ENCODE results near the gene P2RY13. TPM values are rescaled to one million over a fixed set of nuclear protein-coding genes. Genes with fewer than 3 reads are reported as not detected.

P2RY13 gene
- total RNA-seq, 2 experiments from 2014 or later: not detected

DNA sequence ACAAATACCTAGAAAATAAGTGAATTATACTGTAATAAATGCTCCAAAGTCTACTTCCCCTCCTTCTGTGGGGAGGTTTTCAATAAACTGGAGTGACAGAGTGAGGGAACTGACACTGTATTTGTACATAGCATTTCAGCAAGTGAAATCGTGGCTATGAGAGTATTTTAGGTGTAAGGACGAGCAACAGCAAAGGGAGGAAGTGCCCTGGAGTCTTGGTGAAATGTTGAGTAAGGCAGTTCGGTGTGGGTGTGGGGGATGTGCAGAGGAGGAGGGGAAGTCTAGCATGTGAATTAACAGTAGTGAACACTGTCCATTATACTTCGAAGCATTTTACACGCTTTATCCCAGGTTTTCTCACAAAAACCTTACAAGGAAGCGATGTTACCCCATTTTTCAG lies 18.1 kb upstream of the P2RY13 start:
- Mint-ChIP-seq H3K36me3 (no peaks in the 10 kb centered on the region), H3K4me3 (no peak overlapping the region), H3K27me3 (peaks cover 32% of the 10 kb centered on the region), H3K4me1 (ENCODE audit: low read depth) (peaks cover 13% of the 10 kb centered on the region), H3K9me3 (no peaks in the 10 kb centered on the region), H3K27ac (no peak overlapping the region)
- ChIA-PET CTCF (no interaction called here), POLR2A (no interaction called here)
- intact Hi-C loops (cut with micrococcal nuclease): no loop called here
- no peak for DNase-seq

DNA sequence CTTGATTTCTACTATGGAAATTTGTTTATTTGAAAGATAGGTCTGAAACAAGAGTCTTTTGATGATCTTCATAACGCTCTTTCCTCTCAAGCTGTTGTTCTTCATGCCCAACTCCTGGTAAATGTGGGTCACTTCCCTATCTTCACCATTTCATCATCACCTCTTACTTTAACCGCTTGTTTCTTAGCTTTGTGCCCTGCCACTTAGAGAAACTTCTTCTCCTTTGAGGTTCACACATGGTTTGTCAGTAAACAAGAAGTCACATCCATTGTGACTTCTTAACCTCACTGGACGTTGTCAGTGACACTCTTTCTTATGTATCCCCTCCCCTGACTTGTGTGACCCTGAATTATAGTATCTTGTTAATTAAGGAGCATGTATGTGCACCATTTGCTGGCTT lies 16.9 kb upstream of the P2RY13 start:
- Mint-ChIP-seq H3K4me3 (no peak overlapping the region), H3K9me3 (no peaks in the 10 kb centered on the region)

DNA sequence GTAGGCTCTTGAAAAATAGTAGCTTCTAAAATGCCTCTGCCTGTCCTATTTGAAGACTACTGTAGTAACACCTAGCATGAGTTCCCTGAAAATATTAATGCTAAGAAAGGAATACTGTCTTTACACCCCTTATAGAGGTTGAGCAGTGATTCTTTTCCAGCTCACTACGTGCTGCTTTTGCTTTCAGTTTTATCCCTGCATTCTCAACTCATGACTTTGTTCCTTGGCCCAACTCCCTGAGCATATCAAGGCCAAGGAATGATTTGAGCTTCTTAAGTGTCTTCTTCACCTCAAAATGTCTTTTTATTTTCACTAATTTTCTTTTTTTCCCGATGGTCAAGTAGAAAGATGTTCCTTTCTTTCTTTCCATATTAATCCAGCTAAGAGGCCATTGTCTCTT lies 16.5 kb upstream of the P2RY13 start:
- Mint-ChIP-seq H3K9me3 (no peaks in the 10 kb centered on the region), H3K27me3 (peaks cover 32% of the 10 kb centered on the region), H3K4me1 (ENCODE audit: low read depth) (peaks cover 4% of the 10 kb centered on the region), H3K27ac (no peak overlapping the region), H3K4me3 (no peak overlapping the region), H3K36me3 (no peaks in the 10 kb centered on the region)
- CTCF ChIA-PET: interaction anchor here (1.1 kb wide), 1 partner anchor 18 kb away, joined by 3 read pairs; no protein-coding TSS in a partner anchor
- POLR2A ChIA-PET: interaction anchor here (1.0 kb wide), 1 partner anchor 41 kb away, joined by 4 read pairs; no protein-coding TSS in a partner anchor
- intact Hi-C loops (cut with micrococcal nuclease): no loop called here
- DNase-seq: no peak

More for the DNA sequence above, 16.9 kb upstream of the P2RY13 start:
- ChIA-PET POLR2A (interaction anchor here (1.0 kb wide), 1 partner anchor 41 kb away, joined by 4 read pairs; no protein-coding TSS in a partner anchor), CTCF (interaction anchor here (1.1 kb wide), 1 partner anchor 19 kb away, joined by 3 read pairs; no protein-coding TSS in a partner anchor)
- peaks cover 7% of the 10 kb centered on the region for H3K4me1 Mint-ChIP-seq (ENCODE audit: low read depth)
- H3K27ac Mint-ChIP-seq: no peak overlapping the region
- DNase-seq: no peak
- H3K27me3 Mint-ChIP-seq: peaks cover 33% of the 10 kb centered on the region
- H3K36me3 Mint-ChIP-seq: no peaks in the 10 kb centered on the region
- intact Hi-C loops (cut with micrococcal nuclease): no loop called here

DNA sequence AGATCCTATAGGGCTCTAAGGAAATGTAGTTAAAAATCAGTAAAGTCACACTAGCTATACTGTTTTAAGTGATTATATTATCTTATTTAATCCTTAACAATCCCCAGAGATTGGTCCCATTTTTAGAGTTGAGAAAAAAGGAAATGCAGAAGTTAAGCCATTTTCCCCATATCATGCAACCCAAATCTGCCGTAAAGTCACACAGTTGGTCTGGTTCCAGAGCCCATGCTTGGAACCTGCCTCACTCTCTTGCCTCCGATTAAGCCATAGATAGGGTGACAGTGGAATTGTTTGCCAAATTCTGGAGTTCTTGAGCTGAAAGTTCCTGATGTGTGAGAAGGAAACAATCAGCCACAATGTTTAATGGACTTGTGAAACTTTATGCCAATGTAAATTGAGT lies 2.3 kb upstream of the P2RY13 start:
- CTCF ChIA-PET: interaction anchor here (0.6 to 1.1 kb wide), 2 partner anchors 40 to 1078 kb away, joined by 3 read pairs; no protein-coding TSS in a partner anchor
- H3K4me1 Mint-ChIP-seq (ENCODE audit: low read depth): peaks cover 7% of the 10 kb centered on the region
- intact Hi-C loops (cut with micrococcal nuclease): no loop called here

DNA sequence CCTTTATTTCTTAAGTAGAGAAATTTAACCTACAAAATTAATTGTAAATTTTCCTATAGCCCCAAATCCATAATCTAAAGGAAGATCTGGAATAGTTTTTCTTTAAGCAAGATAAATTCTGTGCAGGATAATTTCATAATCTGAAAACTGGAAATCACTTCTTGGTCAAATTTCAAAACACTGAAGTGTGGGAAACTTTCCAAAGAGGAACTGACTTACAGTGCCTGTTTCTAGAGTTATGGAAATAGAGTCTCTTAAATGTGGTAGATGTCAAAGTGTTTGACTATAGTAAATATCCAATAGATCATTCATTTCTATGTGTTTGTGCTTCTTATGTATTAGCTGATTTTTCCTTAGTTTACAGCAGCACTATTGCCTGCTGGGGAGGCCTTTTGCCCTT lies 1.6 kb upstream of the P2RY13 start:
- CTCF ChIA-PET: no interaction called here

More for the DNA sequence above, 2.3 kb upstream of the P2RY13 start:
- no peak for DNase-seq
- Mint-ChIP-seq H3K27ac (no peak overlapping the region), H3K27me3 (peaks cover 15% of the 10 kb centered on the region), H3K36me3 (no peaks in the 10 kb centered on the region), H3K9me3 (no peaks in the 10 kb centered on the region), H3K4me3 (no peak overlapping the region)
- POLR2A ChIA-PET: no interaction called here

DNA sequence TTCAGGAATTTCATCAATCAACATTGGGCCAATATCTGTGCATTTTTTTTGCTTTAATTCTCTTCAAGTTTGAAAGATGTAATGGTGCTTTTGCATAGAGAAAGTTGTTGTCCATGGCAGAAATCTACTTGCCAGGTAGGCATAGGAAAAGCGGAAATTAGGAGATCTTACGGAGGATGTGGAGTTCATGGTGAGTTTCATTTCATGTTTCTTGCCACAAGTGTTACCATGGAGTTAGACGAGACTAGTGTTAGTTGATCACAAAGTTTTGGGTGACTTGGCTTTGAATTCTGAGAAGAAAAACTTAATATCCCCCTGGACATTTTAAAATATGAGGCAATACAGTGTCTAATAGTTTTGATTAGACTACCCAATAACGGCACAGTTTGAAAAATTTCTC lies 1.0 kb upstream of the P2RY13 start:
- Mint-ChIP-seq H3K4me1 (ENCODE audit: low read depth) (peaks cover 7% of the 10 kb centered on the region), H3K27ac (no peak overlapping the region), H3K9me3 (no peaks in the 10 kb centered on the region), H3K4me3 (no peak overlapping the region), H3K27me3 (peaks cover 16% of the 10 kb centered on the region), H3K36me3 (no peaks in the 10 kb centered on the region)
- CTCF ChIA-PET: no interaction called here
- DNase-seq: no peak
- intact Hi-C loops (cut with micrococcal nuclease): no loop called here
- POLR2A ChIA-PET: no interaction called here

More for the DNA sequence above, 1.6 kb upstream of the P2RY13 start:
- H3K36me3 Mint-ChIP-seq: no peaks in the 10 kb centered on the region
- H3K27me3 Mint-ChIP-seq: peaks cover 16% of the 10 kb centered on the region
- no peak for DNase-seq
- no peak overlapping the region for H3K4me3 Mint-ChIP-seq
- H3K9me3 Mint-ChIP-seq: no peaks in the 10 kb centered on the region
- H3K4me1 Mint-ChIP-seq (ENCODE audit: low read depth): peaks cover 7% of the 10 kb centered on the region
- H3K27ac Mint-ChIP-seq: no peak overlapping the region
- intact Hi-C loops (cut with micrococcal nuclease): no loop called here
- POLR2A ChIA-PET: no interaction called here

DNA sequence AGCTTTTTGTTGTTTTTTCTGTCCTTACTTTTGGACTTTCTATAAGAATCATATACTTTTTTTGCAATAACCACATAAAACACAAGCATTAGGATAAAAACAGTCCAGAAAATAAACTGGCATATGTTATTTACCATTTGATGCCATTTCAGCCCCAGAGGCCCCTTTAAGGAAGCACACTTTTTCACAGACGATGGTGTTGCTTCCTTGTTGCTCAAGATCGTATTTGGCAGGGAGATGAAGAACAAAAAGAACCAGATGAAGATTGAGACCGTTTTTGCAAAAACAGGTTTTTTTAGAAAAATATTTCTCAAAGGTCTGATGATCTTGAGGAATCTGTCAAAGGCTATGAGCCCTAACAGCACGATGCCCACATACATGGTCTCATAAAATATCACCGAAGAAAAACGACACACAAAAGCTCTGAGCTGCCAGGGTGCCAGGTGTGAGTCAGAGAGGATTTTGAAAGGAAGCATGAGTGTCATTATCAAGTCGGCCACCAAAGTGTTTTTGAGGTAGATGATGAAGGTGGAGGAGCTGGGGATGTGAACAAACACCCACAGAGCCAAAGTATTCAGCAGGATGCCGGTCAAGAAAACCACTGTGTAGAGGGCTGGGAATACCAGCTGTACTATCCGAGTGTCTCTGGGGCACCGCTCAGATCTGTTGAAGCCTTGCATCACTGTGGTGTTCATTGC lies 902 bp downstream of the P2RY13 start:
- Mint-ChIP-seq H3K4me3 (no peak overlapping the region), H3K9me3 (no peaks in the 10 kb centered on the region), H3K36me3 (no peaks in the 10 kb centered on the region), H3K4me1 (ENCODE audit: low read depth) (peaks cover 9% of the 10 kb centered on the region), H3K27me3 (peaks cover 16% of the 10 kb centered on the region), H3K27ac (no peak overlapping the region)
- DNase-seq: peak; percentile 26
- CTCF ChIA-PET: interaction anchor here (0.7 to 2.6 kb wide), 20 partner anchors 9 to 160 kb away, joined by 3 to 16 read pairs (median 4); partner anchors contain the start of genes GPR87 and P2RY12
- POLR2A ChIA-PET: no interaction called here
- intact Hi-C loops (cut with micrococcal nuclease): loop anchor here (2.0 kb wide), 1 partner anchor 46 kb away; no protein-coding TSS in a partner anchor

DNA sequence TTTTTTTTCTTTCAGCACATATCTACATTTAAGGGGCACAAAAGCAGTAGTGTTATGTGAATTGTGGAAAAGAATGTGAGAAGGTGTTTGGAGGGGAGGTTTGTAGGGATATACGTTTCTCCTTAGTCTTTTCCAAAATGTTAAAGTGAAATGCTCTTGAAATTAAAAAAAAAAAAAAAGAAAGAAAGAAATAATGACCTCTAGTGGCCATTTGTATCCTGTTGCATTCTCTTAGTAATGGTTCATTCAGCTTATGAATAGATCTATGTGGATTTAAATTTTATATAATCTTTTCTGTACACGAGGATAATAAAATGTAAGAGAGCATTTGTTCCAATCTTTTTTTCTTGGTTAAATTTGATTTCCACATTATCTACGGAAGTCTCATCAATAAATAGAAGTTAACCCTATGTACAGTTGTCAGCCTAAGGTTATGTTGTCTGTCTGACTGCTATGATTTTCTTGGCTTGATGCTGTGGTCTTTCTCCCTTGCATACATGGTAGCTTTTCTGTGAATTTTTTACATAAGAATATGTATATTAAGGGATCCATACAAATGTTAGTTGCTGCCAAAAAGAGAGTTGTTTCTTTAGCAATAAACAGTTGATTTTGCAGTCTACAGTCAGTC lies 1.7 kb downstream of the P2RY13 start:
- Mint-ChIP-seq H3K27ac (no peak overlapping the region), H3K27me3 (peaks cover 13% of the 10 kb centered on the region), H3K9me3 (no peaks in the 10 kb centered on the region), H3K4me1 (ENCODE audit: low read depth) (peaks cover 11% of the 10 kb centered on the region), H3K36me3 (no peaks in the 10 kb centered on the region), H3K4me3 (no peak overlapping the region)
- no peak for DNase-seq
- intact Hi-C loops (cut with micrococcal nuclease): loop anchor here (1.0 to 2.0 kb wide), 4 partner anchors 37 to 157 kb away; no protein-coding TSS in a partner anchor
- ChIA-PET CTCF (interaction anchor here (0.7 to 2.6 kb wide), 20 partner anchors 10 to 160 kb away, joined by 3 to 16 read pairs (median 5); partner anchors contain the start of gene GPR87), POLR2A (no interaction called here)

DNA sequence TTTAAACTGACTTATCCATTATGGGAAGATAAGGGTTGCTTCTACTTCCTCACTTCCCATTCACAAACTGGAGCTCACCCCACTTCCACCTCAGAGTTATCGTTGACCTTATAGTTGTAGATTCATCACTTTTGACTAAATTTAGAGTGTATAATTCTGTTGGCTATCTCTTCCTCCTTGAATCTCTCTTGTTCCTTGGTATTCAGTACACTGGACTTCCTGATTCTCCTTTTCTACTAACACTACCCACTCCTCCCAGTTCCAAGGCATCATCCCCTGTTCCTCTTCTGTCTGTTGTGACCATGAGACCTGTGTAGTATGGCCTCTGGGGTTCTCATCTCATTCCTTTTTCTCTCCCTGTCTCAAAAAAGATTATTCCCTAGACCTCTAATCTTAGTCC lies 6.8 kb downstream of the P2RY13 start:
- ChIA-PET POLR2A (interaction anchor here (1.3 kb wide), 1 partner anchor 12 kb away, joined by 3 read pairs; no protein-coding TSS in a partner anchor), CTCF (interaction anchor here (1.1 kb wide), 1 partner anchor 18 kb away, joined by 3 read pairs; no protein-coding TSS in a partner anchor)
- peaks cover 11% of the 10 kb centered on the region for H3K4me1 Mint-ChIP-seq (ENCODE audit: low read depth)
- intact Hi-C loops (cut with micrococcal nuclease): no loop called here
- peaks cover 4% of the 10 kb centered on the region for H3K27me3 Mint-ChIP-seq
- no peak overlapping the region for H3K27ac Mint-ChIP-seq
- H3K36me3 Mint-ChIP-seq: no peaks in the 10 kb centered on the region
- no peak overlapping the region for H3K4me3 Mint-ChIP-seq
- DNase-seq: no peak
- H3K9me3 Mint-ChIP-seq: no peaks in the 10 kb centered on the region

DNA sequence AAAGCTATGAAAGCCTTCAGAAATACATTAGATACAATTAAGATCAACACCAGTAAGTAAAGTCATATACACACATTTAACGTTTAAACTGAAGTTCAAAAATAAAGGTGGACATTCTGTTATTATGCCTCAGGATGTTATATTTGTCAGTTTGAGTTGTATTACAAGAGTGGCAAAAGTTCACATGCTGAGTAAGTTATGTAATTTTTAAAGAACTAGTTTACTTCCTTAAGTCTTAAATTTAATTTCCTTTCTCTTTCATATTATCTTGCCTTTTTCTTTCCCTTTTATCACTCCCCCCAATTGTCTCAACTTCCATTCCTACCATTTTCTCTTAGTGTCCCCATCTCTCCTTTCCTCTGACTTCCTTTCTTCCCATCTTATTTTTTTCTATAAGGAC lies 7.8 kb downstream of the P2RY13 start:
- ChIA-PET POLR2A (interaction anchor here (2.0 kb wide), 1 partner anchor 17 kb away, joined by 13 read pairs; no protein-coding TSS in a partner anchor), CTCF (interaction anchor here (1.1 kb wide), 1 partner anchor 17 kb away, joined by 3 read pairs; no protein-coding TSS in a partner anchor)
- Mint-ChIP-seq H3K4me1 (ENCODE audit: low read depth) (peaks cover 15% of the 10 kb centered on the region), H3K27me3 (peaks cover 4% of the 10 kb centered on the region), H3K4me3 (no peak overlapping the region), H3K36me3 (no peaks in the 10 kb centered on the region), H3K27ac (no peak overlapping the region), H3K9me3 (no peaks in the 10 kb centered on the region)
- intact Hi-C loops (cut with micrococcal nuclease): no loop called here
- no peak for DNase-seq

DNA sequence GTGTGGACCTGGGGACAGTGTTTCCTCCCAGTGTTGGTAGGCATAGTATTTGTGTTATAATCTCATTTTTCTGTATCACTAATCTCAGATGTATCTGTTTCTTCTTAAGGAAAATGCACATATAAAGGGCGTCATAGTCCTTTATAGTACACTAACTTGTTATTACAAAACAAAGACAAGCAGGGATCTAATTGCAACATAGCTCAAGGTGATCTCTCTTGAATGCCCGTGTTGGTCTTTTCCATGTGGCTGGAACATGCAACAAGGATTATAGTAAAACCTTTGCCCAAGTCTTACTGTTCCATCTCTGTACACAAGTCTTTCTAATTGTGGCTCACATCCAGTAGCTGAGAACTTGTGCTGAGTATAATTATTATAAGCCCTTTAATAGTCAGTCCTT lies 9.2 kb downstream of the P2RY13 start:
- H3K27ac Mint-ChIP-seq: no peak overlapping the region
- POLR2A ChIA-PET: interaction anchor here (2.0 kb wide), 1 partner anchor 15 kb away, joined by 13 read pairs; no protein-coding TSS in a partner anchor
- intact Hi-C loops (cut with micrococcal nuclease): no loop called here
- H3K36me3 Mint-ChIP-seq: no peaks in the 10 kb centered on the region
- DNase-seq: no peak
- peaks cover 28% of the 10 kb centered on the region for H3K4me1 Mint-ChIP-seq (ENCODE audit: low read depth)
- peaks cover 3% of the 10 kb centered on the region for H3K27me3 Mint-ChIP-seq
- H3K9me3 Mint-ChIP-seq: no peaks in the 10 kb centered on the region
- CTCF ChIA-PET: interaction anchor here (0.7 to 1.0 kb wide), 2 partner anchors 12 to 15 kb away, joined by 3 read pairs; no protein-coding TSS in a partner anchor
- H3K4me3 Mint-ChIP-seq: no peak overlapping the region

DNA sequence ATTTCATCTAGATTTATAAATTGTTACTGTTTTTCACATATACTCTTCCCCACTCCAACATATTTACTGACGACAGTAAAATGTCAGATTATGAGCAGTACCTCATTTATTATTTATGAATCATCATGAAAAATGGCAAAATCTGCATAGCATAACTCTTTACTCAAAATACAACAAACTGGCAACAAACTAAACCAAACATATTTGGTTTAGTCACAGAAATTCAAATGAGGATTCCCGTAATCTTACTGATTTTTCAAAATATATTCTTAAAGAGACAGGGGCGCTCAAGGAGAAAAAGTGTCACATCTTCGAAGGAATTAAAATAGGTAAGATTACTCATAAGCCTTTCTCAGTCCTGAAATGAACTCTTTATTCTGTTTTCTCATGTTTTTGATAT lies 9.7 kb downstream of the P2RY13 start:
- intact Hi-C loops (cut with micrococcal nuclease): no loop called here
- no peak for DNase-seq
- Mint-ChIP-seq H3K4me3 (no peak overlapping the region), H3K27me3 (peaks cover 5% of the 10 kb centered on the region), H3K27ac (no peak overlapping the region), H3K4me1 (ENCODE audit: low read depth) (peaks cover 32% of the 10 kb centered on the region), H3K36me3 (no peaks in the 10 kb centered on the region), H3K9me3 (no peaks in the 10 kb centered on the region)
- ChIA-PET POLR2A (interaction anchor here (1.5 to 2.0 kb wide), 2 partner anchors 15 kb away, joined by 3 to 13 read pairs; no protein-coding TSS in a partner anchor), CTCF (no interaction called here)
